ENCODE results near the gene HIPK2. TPM values are rescaled to one million over a fixed set of nuclear protein-coding genes. Genes with fewer than 3 reads are reported as not detected.

HIPK2 gene
- 1.5 and 2.0 TPM in 2 replicates for total RNA-seq (2014; rRNA removed; shearing (Covaris generic); ENCODE audit: low replicate concordance)

DNA sequence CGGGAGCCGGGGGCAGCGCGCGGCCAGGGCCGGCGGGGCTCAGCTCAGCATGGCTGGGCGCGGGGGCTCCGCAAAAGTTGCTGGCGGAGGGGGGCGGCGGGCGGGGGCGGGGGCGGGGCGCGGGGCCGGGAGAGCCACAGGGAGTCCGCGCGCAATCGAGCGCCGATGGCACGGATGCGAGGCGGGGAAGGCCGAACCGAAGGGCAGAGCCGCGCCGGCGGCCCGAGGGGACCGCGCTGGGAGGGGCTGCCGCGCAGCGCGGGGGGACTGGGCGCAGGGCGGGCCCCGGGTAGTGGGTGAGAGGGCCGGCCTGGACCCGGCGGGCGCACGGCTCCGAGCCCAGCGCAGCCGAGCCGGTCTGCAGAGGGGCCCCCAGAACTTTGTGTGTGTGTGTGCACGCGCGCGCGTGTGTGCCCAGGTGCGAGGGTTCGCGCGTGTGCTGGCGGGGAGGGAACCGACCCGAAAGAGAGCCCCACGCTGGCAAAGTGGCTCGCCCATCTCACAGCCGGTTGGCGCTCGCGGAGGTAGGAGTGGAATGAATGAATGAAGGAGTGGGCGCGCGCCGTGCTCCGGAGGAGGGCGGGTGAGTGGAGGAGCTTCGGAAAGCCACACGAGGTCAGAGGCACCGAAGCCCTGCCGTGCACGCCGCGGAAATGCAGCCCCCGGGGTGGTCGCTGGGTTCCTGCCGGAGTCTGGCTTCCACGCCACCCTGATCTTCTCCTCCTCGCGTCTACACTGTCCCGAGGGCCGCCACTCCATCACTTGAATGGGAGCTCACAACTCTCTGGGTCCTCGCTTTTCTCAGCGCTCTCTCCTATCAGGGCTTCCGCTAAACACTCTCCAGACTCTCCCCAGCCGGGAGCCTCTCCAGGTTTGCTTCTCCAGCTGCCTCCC is at the start of gene HIPK2:
HIPK2 (minus strand) TSS at position 51 of the 894 bp plus-strand sequence. CDS start 375 bp downstream, outside the sequence.
- peaks cover 8% of the 10 kb centered on the region; the same call in 1 of the 2 replicates for H3K36me3 ChIP-seq
- DNase-seq: peak; percentile 78
- no peaks in the 10 kb centered on the region for H3K9me3 ChIP-seq
- H3K27me3 ChIP-seq: no peaks in the 10 kb centered on the region
- H3K4me3 ChIP-seq: peak within 1 kb of the TSS; percentile 70

DNA sequence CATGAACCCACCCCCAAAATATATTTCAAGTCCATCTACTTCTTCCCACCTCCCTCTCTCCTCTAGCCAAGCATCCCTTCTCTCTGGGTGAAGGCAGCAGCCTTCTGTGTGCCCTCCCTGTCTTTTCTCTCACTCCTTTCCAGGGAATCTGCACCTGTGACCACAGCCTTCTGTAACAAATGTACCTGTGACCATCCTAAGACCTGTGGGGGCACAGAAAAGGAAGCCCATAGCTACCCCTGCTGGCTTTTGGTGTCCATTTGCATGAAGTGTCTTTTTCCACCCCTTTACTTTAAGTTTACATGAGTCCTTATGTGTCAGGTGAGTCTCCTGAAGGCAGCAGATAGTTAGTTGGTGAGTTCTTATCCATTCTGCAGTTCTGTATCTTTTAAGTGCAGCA is 49.2 kb upstream of the HIPK2 start:
- no peaks in the 10 kb centered on the region for H3K36me3 ChIP-seq
- H3K9me3 ChIP-seq: no peaks in the 10 kb centered on the region
- DNase-seq: no peak
- H3K27me3 ChIP-seq: no peaks in the 10 kb centered on the region
- no peak overlapping the region for H3K4me3 ChIP-seq

DNA sequence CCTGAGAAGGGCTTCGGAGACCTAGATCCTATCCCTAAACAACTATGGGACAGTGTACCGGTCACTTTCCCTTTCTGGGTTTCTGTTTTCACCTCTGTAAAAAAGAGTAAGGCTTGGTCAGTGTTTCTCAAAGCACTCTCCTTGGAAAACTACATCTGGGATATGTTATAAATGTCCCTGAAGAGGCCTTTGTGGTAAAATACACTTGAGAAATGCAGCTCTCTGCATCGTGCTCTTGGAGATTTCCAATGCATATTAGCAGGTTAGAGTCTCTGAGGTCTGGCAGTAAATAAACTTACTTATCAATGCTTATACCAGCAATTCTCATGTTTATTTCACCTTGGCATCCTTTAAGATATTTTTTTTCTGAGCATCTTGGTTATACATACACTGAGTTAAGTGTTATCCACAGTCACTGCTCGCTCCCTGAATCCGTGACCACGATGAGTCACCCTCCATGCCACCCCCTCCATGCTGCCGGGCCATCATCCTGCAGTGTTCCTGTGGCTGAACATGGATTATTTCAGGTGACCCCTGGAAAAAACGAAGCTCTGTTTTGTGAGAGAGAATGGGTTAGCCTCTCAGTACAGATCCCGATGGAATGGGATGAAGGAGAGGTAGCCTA is 48.0 kb upstream of the HIPK2 start:
- H3K4me3 ChIP-seq: no peak overlapping the region
- no peaks in the 10 kb centered on the region for H3K27me3 ChIP-seq
- H3K9me3 ChIP-seq: no peaks in the 10 kb centered on the region
- no peaks in the 10 kb centered on the region for H3K36me3 ChIP-seq
- DNase-seq: peak; percentile 24

DNA sequence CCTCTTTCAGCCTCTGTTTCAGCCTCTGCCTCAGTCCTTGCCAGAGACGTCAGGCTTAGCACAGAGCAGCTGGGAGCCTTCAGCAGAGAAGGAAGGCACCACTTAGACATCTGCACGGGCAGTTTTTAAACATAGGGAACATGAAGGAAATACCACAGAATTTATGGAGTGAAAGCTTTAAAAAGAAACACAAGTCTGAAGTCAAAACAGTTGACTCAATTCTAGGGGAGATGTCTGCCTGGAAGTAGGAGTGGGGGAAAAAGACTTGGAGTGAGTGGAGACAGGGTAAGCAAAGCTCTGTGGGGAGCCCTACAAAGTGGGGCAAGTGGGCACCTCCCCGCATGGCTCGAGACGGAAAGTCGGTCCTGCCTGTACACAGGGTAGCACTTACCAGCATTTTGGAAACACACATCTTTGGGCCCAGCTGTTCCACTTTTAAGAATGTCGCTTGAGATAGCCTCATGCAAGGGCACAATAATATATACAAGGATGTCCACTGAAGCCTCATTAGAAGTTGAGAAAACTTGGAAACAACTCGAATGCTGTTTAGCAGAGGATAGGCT is 46.2 kb upstream of the HIPK2 start:
- no peaks in the 10 kb centered on the region for H3K36me3 ChIP-seq
- no peaks in the 10 kb centered on the region for H3K27me3 ChIP-seq
- no peaks in the 10 kb centered on the region for H3K9me3 ChIP-seq
- H3K4me3 ChIP-seq: no peak overlapping the region
- DNase-seq: no peak

DNA sequence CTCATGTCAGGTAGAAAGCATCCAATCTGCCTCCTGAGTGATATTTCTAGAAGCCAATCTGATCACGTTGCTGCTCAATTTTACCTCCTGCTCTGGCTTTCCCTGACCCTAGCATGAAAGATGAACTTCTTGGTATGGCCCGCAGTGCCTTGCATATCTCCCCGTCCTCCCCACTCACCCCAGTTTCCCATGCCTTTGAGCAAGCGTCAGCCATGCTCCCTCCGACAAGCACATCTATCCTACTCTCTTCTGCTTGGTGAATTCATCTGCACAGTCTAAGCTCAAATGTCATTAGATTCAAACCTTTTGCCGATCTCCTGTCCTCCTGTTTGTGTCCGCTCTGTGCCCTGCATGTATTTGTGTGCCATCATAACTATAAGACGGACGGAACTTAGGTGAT is 45.1 kb upstream of the HIPK2 start:
- Histone ChIP-seq H3K36me3 (no peaks in the 10 kb centered on the region), H3K27me3 (no peaks in the 10 kb centered on the region), H3K4me3 (no peak overlapping the region), H3K9me3 (no peaks in the 10 kb centered on the region)
- DNase-seq: no peak

DNA sequence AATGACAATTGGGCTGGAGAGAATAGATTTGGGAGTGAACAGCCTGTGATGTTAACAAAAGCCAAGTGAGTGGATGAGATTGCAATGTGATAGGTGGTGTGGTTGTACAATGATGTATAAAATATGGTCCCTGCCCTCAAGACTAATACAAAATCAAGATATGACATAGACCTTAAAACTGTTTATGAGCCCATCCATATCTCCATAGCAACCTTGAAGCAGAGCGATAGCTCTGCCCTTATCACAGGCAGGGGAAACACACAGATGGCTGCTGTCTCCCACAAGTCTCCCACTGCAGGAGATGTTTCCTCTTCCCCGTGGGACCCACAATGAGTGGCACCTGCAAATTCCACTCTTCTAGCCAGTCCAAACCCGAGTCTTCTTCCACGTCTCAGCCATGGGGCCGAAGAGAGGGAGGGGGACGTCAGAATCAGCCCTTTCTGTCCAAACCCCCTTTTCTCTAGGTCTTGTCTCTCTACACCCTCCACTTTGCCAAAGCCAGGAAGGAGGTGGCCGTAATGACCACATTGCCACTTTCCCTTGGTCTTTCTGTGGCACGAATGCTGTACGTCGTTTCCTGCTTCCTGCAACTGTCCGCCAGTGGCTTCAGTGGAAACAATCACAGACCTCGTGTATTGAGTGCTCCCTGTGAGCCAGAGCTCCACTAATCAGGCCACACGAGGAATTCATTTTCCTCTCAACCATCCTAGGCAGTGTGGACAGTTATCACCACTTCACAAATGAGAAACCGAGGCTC is 43.7 kb upstream of the HIPK2 start:
- no peak for DNase-seq
- no peak overlapping the region for H3K4me3 ChIP-seq
- no peaks in the 10 kb centered on the region for H3K27me3 ChIP-seq
- no peaks in the 10 kb centered on the region for H3K9me3 ChIP-seq
- H3K36me3 ChIP-seq: no peaks in the 10 kb centered on the region

DNA sequence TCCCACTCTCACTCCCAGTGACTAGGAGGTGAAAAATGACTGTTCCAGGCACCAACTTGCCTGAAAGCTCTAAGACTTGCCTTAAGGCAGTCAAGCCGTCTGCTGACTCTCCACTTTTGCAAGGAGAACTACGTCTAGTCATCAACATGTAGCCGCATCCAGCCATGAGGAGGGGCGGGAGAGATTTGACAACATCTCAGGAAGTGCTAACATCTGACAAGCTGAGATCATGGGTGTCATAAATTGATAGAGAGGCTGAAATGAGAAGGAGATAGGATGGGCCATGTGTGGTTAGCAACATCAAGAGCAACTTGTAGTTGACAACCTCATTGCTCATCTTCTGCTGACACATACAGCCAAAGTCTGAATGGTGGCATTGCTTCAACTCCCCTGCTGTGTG is 42.3 kb upstream of the HIPK2 start:
- no peaks in the 10 kb centered on the region for H3K9me3 ChIP-seq
- no peak overlapping the region for H3K4me3 ChIP-seq
- H3K27me3 ChIP-seq: no peaks in the 10 kb centered on the region
- no peaks in the 10 kb centered on the region for H3K36me3 ChIP-seq
- no peak for DNase-seq

DNA sequence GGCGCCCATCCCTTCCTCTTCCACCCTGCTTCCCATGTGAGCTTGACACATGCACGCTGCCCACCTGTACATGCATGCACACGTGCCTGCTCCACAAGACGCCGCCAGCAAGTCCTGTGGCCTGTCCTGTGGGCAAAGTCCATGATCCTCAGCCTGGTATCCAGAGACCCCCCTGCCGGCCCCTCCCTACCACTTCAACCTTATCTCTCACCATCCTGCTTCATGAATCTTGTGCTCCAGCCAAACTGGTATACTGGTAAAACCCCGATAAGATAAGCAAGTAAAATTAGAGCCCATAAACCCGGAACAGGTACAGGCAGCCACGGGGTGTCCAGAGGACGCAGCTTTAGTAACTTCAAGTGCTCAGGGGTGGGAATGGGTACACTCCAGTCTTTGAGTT is 39.5 kb upstream of the HIPK2 start:
- H3K9me3 ChIP-seq: no peaks in the 10 kb centered on the region
- H3K27me3 ChIP-seq: no peaks in the 10 kb centered on the region
- H3K4me3 ChIP-seq: no peak overlapping the region
- no peaks in the 10 kb centered on the region for H3K36me3 ChIP-seq
- DNase-seq: no peak

DNA sequence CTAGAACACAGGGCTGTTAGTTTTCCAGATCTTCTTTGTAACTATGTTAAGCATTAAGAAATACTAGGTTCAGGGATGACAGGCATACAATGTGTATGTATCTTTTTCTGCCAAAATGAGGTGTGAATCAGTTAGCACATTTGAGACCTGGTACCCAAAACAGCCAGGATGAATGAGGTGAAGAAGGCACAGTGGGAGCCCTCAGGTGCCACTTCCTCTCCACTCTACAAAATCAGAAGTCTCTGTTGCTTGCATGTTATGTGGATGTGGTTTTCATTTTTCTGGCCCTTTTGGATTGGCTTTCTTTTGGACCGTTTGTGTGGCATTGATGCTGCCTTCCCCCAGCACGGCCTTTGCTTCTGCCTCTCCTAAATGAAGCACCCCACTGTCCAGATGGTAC is 35.9 kb upstream of the HIPK2 start:
- no peaks in the 10 kb centered on the region for H3K36me3 ChIP-seq
- DNase-seq: no peak
- no peaks in the 10 kb centered on the region for H3K9me3 ChIP-seq
- H3K27me3 ChIP-seq: no peaks in the 10 kb centered on the region
- H3K4me3 ChIP-seq: no peak overlapping the region

DNA sequence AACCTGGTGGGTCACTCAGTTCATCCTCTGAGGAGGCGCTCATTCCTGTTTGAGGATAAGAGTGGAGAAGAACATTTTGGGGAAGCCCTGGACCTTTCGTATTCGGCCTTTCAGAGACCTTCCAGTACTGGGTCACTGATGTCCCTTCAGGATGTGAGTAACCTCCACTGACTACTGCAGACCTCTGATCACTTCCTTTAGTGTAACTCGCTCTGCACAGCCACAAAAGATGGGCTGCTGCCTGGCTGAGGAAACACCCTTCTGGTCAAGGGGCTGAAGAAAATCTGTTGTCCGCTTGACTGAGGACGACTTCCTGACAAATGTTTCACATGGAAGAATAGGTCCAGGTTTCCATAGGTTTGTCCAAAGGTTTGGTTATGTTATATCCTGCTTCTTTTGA is 35.4 kb upstream of the HIPK2 start:
- no peak overlapping the region for H3K4me3 ChIP-seq
- H3K9me3 ChIP-seq: no peaks in the 10 kb centered on the region
- no peaks in the 10 kb centered on the region for H3K36me3 ChIP-seq
- no peak for DNase-seq
- H3K27me3 ChIP-seq: no peaks in the 10 kb centered on the region

DNA sequence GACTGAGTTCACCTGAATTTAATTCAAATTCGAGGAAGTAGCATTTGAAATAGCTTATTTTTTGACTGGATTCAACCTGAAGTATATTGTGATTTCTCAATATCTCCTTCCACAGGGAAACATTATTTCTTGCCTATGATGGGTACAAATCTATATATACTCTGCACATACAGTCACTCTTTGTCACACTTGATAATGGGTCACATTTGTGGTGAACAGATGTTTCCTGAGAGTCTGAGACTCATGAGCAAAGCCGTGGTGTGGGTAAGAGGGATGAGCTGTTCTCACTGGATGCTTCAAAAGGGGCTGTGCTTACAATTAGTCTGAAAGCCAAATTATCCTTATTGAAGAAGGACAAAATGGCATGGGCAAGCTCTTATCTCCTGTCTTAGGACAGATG is 33.3 kb upstream of the HIPK2 start:
- H3K9me3 ChIP-seq: no peaks in the 10 kb centered on the region
- H3K36me3 ChIP-seq: no peaks in the 10 kb centered on the region
- no peaks in the 10 kb centered on the region for H3K27me3 ChIP-seq
- DNase-seq: no peak
- no peak overlapping the region for H3K4me3 ChIP-seq

DNA sequence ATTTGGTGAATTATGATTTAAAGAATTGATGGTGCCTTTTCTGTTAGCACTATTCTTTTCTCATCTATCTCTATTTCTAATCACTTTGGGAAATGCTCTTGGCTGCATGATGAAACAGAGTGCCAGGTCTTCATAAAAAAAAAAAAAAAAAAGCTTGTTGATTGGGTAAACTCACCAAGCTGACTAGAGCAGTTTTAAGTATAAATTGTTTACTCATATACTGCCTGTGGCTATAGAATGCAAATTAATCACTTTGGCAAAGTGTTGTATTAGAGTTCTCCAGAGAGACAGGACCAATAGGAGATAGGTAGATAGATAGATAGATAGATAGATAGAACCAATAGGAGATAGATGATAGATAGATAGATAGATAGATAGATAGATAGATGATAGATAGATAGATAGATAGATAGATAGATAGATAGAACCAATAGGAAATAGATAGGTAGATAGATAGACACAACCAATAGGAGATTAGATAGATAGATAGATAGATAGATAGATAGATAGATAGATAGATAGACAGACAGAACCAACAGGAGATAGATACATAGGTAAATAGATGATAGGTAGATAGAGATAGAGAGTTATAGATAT is 31.1 kb upstream of the HIPK2 start:
- Histone ChIP-seq H3K4me3 (no peak overlapping the region), H3K36me3 (no peaks in the 10 kb centered on the region), H3K27me3 (no peaks in the 10 kb centered on the region), H3K9me3 (no peaks in the 10 kb centered on the region)
- DNase-seq: no peak

DNA sequence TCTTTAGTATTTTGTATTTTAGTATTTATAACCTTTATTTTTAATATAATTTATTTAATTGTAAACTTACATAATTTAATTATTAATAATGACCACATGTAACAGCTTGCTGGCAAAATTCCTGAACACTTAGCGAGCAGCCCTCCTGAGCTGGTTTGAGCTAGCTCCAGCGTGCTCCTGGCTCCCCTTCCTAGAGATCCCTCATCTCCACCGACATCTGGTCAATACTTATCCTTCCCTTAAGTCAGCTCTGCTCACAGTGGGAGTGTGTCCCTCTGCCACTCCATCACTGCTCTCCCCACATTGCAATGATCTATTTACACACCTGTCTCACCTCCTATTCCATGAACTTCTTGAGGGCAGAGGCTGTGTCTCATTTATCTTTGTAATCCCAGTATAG is 30.6 kb upstream of the HIPK2 start:
- Histone ChIP-seq H3K27me3 (no peaks in the 10 kb centered on the region), H3K9me3 (0 out of 2 replicates have a peak, but pooled peaks cover 2% of the 10 kb centered on the region), H3K4me3 (no peak overlapping the region), H3K36me3 (no peaks in the 10 kb centered on the region)
- no peak for DNase-seq

DNA sequence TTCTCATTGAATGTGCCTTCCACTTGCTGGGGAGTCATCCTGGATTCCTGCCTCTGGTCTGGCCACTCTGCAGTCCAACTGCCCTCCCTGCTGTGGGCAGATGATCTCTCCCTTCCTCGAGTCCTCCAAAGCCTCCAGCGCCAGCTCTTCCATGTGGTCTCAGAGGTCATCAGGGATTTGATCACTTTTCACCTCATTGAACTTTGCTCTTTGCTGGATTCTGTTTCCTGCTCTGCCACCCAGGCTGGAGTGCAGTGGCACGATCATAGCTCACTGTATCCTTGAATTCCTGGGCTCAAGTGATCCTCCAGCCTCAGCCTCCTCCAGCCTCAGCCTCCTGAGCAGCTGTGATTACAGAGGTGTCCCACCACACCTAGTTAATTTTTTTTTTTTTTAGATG is 29.2 kb upstream of the HIPK2 start:
- no peak overlapping the region for H3K4me3 ChIP-seq

DNA sequence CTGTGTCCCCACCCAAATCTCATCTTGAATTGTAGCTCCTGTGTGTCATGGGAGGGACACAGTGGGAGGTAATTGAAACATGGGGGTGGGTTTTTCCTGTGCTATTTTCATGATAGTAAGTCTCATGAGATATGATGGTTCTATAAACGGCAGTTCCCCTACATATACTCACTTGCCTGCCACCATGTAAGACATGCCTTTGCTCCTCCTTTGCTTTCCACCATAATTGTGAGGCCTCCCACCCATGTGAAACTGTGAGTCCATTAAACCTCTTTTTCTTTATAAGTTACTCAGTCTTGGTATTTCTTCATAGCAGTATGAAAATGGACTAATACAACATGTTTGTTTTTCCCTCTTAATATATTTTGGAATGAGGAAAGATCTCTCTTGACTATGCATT is 26.8 kb upstream of the HIPK2 start:
- no peak overlapping the region for H3K4me3 ChIP-seq
- peaks cover 2% of the 10 kb centered on the region; the same call in 1 of the 2 replicates for H3K9me3 ChIP-seq
- no peaks in the 10 kb centered on the region for H3K36me3 ChIP-seq
- H3K27me3 ChIP-seq: no peaks in the 10 kb centered on the region
- DNase-seq: no peak

More for the DNA sequence above, 29.2 kb upstream of the HIPK2 start:
- Histone ChIP-seq H3K27me3 (no peaks in the 10 kb centered on the region), H3K36me3 (no peaks in the 10 kb centered on the region), H3K9me3 (peaks cover 2% of the 10 kb centered on the region; the same call in 1 of the 2 replicates)
- DNase-seq: no peak

DNA sequence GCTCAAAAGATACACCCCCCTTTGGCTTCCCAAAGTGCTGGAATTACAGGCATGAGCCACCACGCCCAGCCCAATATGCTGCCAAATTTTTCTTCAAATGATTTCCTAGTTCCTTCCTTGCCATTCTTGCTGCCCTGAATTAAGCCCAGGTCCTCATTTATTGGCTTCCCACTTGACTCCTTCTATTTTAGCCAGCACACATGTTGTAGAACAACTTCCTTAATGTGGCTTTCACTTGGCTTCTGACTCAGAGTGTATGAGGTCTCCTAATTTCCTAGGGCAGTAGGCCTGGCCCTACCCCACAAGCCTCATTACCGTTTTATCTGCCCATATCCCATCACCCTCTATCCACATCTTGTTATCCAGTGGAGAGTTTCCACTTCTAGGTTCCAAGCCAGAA is 21.8 kb upstream of the HIPK2 start:
- Histone ChIP-seq H3K9me3 (peaks cover 2% of the 10 kb centered on the region; the same call in 1 of the 2 replicates), H3K27me3 (no peaks in the 10 kb centered on the region), H3K4me3 (no peak overlapping the region), H3K36me3 (no peaks in the 10 kb centered on the region)
- peak; percentile 23 for DNase-seq
